ENCODE data around the gene DCANP1.

Gene DCANP1

DNA sequence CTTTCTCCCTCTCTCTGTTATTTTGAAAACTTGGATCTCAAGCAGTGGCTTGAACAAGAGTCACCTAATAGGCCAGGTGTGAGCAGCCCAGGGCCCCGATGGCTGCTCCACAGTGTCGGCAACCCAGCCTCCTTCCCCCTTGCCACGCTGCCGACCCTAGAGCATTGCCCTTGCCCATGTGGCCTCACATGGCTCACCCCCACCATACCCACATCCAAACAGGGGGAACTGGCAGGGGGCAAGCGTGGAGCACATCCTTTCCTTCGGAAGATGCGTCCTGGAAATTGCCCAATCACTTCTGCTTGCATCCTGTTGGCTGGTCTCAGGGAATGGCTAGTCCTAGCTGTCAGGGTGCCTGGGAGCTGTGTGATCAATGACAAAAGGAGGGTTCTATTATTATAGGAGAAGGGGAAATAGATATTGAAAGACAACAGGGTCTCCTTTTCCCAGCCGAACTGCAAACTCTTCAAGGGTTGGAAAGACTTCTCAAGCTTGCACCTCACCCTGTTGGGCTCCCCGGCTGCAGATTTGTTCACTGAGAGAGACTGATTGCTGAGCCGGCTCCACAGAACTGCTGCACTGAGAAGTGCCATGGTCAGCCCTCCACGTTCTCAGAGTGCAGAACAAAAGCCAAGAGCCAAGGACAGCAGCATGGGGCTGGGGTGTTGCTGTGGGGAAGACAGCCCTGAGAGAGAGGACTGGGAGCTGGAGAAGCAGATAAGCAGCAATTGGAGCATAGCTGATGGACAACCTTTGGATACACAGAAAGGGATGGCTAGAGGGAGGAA is 13.3 kb upstream of the DCANP1 start:
- Histone ChIP-seq H3F3A (ENCODE audit: insufficient read depth, low read length) (no peaks in the 10 kb centered on the region), H3K9me3 (ENCODE audit: low read length) (no peaks in the 10 kb centered on the region), H3K9ac (ENCODE audit: low read length) (no peak overlapping the region), H3K9me2 (ENCODE audit: low read depth, low read length) (no peaks in the 10 kb centered on the region), H3K36me3 (ENCODE audit: insufficient read depth, low read length) (no peaks in the 10 kb centered on the region), H4K20me1 (ENCODE audit: insufficient read depth, low read length) (no peaks in the 10 kb centered on the region), H3K4me2 (ENCODE audit: low read length) (no peak overlapping the region), H3K79me2 (ENCODE audit: insufficient read depth, low read length) (no peaks in the 10 kb centered on the region), H2AFZ (ENCODE audit: low read length) (no peak overlapping the region), H3K4me3 (ENCODE audit: low read depth, low read length, poor library complexity, severe bottlenecking) (no peak overlapping the region), H3K4me1 (ENCODE audit: insufficient read depth, low read length, severe bottlenecking) (no peaks in the 10 kb centered on the region), H3K27me3 (ENCODE audit: insufficient read depth, low read length) (peaks cover 5% of the 10 kb centered on the region; the same call in 1 of the 2 replicates), H3K27ac (ENCODE audit: low read depth, low read length, poor library complexity, severe bottlenecking) (no peak overlapping the region)
- no peak for TF ChIP-seq EZH2 (IDR thresholded peaks at IDR 0.05; ENCODE audit: borderline replicate concordance, low read length)
- TF ChIP-seq, protein P1, sequence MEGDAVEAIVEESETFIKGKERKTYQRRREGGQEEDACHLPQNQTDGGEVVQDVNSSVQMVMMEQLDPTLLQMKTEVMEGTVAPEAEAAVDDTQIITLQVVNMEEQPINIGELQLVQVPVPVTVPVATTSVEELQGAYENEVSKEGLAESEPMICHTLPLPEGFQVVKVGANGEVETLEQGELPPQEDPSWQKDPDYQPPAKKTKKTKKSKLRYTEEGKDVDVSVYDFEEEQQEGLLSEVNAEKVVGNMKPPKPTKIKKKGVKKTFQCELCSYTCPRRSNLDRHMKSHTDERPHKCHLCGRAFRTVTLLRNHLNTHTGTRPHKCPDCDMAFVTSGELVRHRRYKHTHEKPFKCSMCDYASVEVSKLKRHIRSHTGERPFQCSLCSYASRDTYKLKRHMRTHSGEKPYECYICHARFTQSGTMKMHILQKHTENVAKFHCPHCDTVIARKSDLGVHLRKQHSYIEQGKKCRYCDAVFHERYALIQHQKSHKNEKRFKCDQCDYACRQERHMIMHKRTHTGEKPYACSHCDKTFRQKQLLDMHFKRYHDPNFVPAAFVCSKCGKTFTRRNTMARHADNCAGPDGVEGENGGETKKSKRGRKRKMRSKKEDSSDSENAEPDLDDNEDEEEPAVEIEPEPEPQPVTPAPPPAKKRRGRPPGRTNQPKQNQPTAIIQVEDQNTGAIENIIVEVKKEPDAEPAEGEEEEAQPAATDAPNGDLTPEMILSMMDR (IDR thresholded peaks at IDR 0.05; ENCODE audit: low read length), result no peak

DNA sequence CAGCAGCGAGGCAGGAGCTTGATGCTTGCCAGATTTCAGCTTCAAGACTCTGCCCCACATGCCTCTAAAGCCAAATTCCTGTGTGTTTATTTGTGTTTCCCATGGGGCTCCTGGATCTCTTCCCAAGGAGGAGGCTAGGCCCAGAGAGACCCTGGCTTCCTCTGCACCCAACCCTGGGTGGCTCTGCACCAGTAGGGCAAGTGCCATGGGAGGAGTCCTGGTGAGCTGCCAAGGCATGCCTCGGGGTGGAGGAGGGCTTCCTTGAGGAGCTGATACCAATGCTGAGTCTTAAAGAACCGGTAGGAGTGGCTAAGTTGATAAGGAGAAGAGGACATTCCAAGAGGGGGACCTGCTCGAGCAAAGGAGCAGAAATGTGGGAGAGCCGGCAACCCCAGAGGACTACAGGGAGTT is 11.8 kb upstream of the DCANP1 start:
- no peak overlapping the region for H3K4me2 ChIP-seq (ENCODE audit: low read length)
- no peaks in the 10 kb centered on the region for H3K4me1 ChIP-seq (ENCODE audit: insufficient read depth, low read length, severe bottlenecking)
- no peak for TF ChIP-seq EZH2 (IDR thresholded peaks at IDR 0.05; ENCODE audit: borderline replicate concordance, low read length)
- TF ChIP-seq, protein P1 (IDR thresholded peaks at IDR 0.05; ENCODE audit: low read length), result no peak

DNA sequence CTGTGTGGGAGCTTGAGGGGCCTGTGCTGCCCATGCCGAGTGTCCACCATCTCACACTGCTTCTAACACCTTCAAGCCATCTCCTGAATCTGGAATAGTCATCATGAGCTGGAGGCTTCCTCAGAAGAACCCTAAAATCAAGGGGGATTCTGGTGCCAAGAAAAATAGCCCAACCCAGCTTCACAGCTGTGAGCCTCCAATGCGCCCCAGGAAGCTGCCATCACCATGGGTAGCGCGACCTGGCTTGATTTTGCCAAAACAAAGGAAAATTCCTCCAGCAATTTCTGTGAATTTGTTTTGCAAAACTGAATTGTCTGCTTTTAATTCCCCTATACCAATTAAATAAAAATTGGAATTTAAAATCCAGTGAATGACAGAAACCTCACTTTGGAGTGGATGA is 11.2 kb upstream of the DCANP1 start:
- no peaks in the 10 kb centered on the region for H3K9me2 ChIP-seq (ENCODE audit: low read depth, low read length)
- TF ChIP-seq, protein P1 (IDR thresholded peaks at IDR 0.05; ENCODE audit: low read length), result no peak
- TF ChIP-seq EZH2 (IDR thresholded peaks at IDR 0.05; ENCODE audit: borderline replicate concordance, low read length), result no peak
- H3K27ac ChIP-seq (ENCODE audit: low read depth, low read length, poor library complexity, severe bottlenecking), result no peak overlapping the region

More for the DNA sequence above, 11.8 kb upstream of the DCANP1 start:
- no peak overlapping the region for H2AFZ ChIP-seq (ENCODE audit: low read length)
- no peak overlapping the region for H3K27ac ChIP-seq (ENCODE audit: low read depth, low read length, poor library complexity, severe bottlenecking)
- no peaks in the 10 kb centered on the region for H3K9me2 ChIP-seq (ENCODE audit: low read depth, low read length)
- H3K36me3 ChIP-seq (ENCODE audit: insufficient read depth, low read length), result no peaks in the 10 kb centered on the region
- no peaks in the 10 kb centered on the region for H3K9me3 ChIP-seq (ENCODE audit: low read length)
- H3F3A ChIP-seq (ENCODE audit: insufficient read depth, low read length), result no peaks in the 10 kb centered on the region
- H3K9ac ChIP-seq (ENCODE audit: low read length), result no peak overlapping the region
- H3K4me3 ChIP-seq (ENCODE audit: low read depth, low read length, poor library complexity, severe bottlenecking), result no peak overlapping the region
- H3K79me2 ChIP-seq (ENCODE audit: insufficient read depth, low read length), result no peaks in the 10 kb centered on the region
- H3K27me3 ChIP-seq (ENCODE audit: insufficient read depth, low read length), result peaks cover 5% of the 10 kb centered on the region; the same call in 1 of the 2 replicates
- H4K20me1 ChIP-seq (ENCODE audit: insufficient read depth, low read length), result no peaks in the 10 kb centered on the region

More for the DNA sequence above, 11.2 kb upstream of the DCANP1 start:
- H3K4me1 ChIP-seq (ENCODE audit: insufficient read depth, low read length, severe bottlenecking), result no peaks in the 10 kb centered on the region
- no peaks in the 10 kb centered on the region for H3K36me3 ChIP-seq (ENCODE audit: insufficient read depth, low read length)
- no peaks in the 10 kb centered on the region for H3K9me3 ChIP-seq (ENCODE audit: low read length)
- H4K20me1 ChIP-seq (ENCODE audit: insufficient read depth, low read length), result no peaks in the 10 kb centered on the region
- no peaks in the 10 kb centered on the region for H3K79me2 ChIP-seq (ENCODE audit: insufficient read depth, low read length)
- H3K4me3 ChIP-seq (ENCODE audit: low read depth, low read length, poor library complexity, severe bottlenecking), result no peak overlapping the region
- H3K4me2 ChIP-seq (ENCODE audit: low read length), result no peak overlapping the region
- H3K27me3 ChIP-seq (ENCODE audit: insufficient read depth, low read length), result peaks cover 5% of the 10 kb centered on the region; the same call in 1 of the 2 replicates
- H3K9ac ChIP-seq (ENCODE audit: low read length), result no peak overlapping the region
- H2AFZ ChIP-seq (ENCODE audit: low read length), result no peak overlapping the region
- H3F3A ChIP-seq (ENCODE audit: insufficient read depth, low read length), result no peaks in the 10 kb centered on the region
